Mesodermal cell (in vitro differentiated cells): ENCODE measurements around the gene MRPL4.
"Not testable (repeated sequence)": the region's sequence is repeated elsewhere in the genome, so short reads cannot be mapped to it uniquely, and the experiment has no call there.

ENCODE experiments used
- H3K27ac ChIP-seq: 2 replicates; pipeline ENCODE4 v1.7.0; 2013; ENCODE audit warnings: mild to moderate bottlenecking, low read depth, low read length, moderate library complexity; ENCODE audit not compliant: severe bottlenecking
- H3K36me3 ChIP-seq: 2 replicates; pipeline ENCODE4 v1.7.1; 2013; ENCODE audit warnings: mild to moderate bottlenecking, low read length, moderate library complexity; ENCODE audit not compliant: control insufficient read depth, insufficient read depth
- H3K4me1 ChIP-seq: one replicate; pipeline ENCODE4 v1.7.1; 2013; ENCODE audit warnings: mild to moderate bottlenecking, low read length; ENCODE audit not compliant: insufficient read depth, control insufficient read depth, poor library complexity, severe bottlenecking
- H3K4me3 ChIP-seq: 2 replicates; pipeline ENCODE4 v1.7.0; 2013; ENCODE audit warnings: low read length, control low read depth, mild to moderate bottlenecking; ENCODE audit not compliant: insufficient read depth, poor library complexity, severe bottlenecking; ENCODE audit errors: extremely low read depth
- H3K9me3 ChIP-seq: 2 replicates; pipeline ENCODE4 v1.7.1; 2013; ENCODE audit warnings: mild to moderate bottlenecking, low read length, moderate library complexity; ENCODE audit not compliant: control insufficient read depth
- WGBS, 2 experiments: methylation state at CpG; one replicate each; pipeline ENCODE4 v1.1.5; 2013; ENCODE audit warnings: missing lambda C conversion rate in 2 of 2; ENCODE audit not compliant: insufficient coverage in 2 of 2; 5-methylcytosine and 5-hydroxymethylcytosine counted together

MRPL4 gene

DNA sequence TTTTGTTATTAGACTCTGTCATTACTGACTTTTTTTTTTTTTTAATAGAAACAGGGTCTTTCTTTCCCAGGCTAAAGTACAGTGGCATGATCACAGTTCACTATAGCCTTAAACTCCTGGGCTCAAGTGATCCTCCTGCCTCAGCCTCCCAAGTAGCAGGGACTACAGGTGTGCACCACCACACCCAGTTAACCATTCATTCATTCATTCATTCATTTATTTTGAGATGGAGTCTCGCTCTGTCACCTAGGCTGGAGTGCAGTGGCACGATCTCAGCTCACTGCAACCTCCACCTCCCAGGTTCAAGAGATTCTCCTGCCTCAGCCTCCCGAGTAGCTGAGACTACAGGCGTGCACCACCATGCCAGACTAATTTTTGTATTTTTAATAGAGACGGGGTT, 30.0 kb downstream of the MRPL4 start:
- WGBS, 2 experiments = 81 to 98% methylated on average over 4 to 5 of the region's 5 CpGs
- not testable (repeated sequence) for H3K4me1 ChIP-seq, H3K4me3 ChIP-seq, H3K9me3 ChIP-seq, H3K36me3 ChIP-seq, H3K27ac ChIP-seq

DNA sequence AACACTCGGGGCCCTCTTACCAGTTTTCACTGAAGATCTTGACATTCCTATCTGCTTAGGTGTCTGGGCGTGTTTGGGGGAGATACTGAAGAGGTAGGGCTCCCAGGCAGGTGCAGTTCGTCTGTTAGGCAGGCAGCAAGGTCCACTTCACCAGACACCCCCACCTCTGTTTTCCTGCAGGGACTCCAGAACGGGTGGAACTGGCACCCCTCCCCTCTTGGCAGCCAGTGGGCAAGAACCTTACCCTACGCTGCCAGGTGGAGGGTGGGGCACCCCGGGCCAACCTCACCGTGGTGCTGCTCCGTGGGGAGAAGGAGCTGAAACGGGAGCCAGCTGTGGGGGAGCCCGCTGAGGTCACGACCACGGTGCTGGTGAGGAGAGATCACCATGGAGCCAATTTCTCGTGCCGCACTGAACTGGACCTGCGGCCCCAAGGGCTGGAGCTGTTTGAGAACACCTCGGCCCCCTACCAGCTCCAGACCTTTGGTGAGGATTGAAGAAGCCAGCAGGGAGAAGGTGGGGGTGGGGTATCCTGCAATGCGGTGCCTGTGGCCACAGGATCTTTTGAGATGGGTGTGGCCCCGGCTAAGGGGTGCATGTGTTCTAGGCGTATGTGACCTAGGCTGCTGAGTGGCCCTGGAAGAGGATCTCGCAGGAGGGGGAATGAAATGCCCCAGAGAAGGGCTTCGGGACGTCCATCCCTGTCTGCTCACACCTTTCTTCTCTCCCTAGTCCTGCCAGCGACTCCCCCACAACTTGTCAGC, 31.5 kb downstream of the MRPL4 start:
- no peaks in the 10 kb centered on the region for H3K4me1 ChIP-seq
- no peak overlapping the region for H3K27ac ChIP-seq
- no peak overlapping the region for H3K4me3 ChIP-seq
- H3K36me3 ChIP-seq = no peaks in the 10 kb centered on the region
- no peaks in the 10 kb centered on the region for H3K9me3 ChIP-seq
- 78 to 87% methylated on average over 17 to 19 of the region's 23 CpGs for WGBS, 2 experiments

DNA sequence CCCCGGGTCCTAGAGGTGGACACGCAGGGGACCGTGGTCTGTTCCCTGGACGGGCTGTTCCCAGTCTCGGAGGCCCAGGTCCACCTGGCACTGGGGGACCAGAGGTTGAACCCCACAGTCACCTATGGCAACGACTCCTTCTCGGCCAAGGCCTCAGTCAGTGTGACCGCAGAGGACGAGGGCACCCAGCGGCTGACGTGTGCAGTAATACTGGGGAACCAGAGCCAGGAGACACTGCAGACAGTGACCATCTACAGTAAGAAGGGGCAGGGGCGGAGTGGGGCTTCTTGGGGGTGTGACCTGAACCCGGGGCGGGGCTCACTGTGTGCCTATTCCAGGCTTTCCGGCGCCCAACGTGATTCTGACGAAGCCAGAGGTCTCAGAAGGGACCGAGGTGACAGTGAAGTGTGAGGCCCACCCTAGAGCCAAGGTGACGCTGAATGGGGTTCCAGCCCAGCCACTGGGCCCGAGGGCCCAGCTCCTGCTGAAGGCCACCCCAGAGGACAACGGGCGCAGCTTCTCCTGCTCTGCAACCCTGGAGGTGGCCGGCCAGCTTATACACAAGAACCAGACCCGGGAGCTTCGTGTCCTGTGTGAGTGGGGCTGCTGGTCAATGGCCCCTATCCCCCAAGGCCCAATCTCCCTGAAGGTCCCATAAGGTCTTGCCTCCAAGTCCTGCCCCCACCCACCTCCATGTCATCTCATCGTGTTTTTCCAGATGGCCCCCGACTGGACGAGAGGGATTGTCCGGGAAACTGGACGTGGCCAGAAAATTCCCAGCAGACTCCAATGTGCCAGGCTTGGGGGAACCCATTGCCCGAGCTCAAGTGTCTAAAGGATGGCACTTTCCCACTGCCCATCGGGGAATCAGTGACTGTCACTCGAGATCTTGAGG, 32.3 kb downstream of the MRPL4 start:
- no peaks in the 10 kb centered on the region for H3K4me1 ChIP-seq
- no peak overlapping the region for H3K4me3 ChIP-seq
- no peaks in the 10 kb centered on the region for H3K9me3 ChIP-seq
- no peak overlapping the region for H3K27ac ChIP-seq
- no peaks in the 10 kb centered on the region for H3K36me3 ChIP-seq
- WGBS, 2 experiments = 95% methylated on average over 30 to 32 of the region's 34 CpGs

DNA sequence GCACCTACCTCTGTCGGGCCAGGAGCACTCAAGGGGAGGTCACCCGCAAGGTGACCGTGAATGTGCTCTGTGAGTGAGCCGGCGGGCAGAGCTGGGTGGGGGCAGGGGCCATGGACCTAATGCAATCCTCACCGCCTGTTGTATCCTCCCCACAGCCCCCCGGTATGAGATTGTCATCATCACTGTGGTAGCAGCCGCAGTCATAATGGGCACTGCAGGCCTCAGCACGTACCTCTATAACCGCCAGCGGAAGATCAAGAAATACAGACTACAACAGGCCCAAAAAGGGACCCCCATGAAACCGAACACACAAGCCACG, 32.9 kb downstream of the MRPL4 start:
- H3K9me3 ChIP-seq = no peaks in the 10 kb centered on the region
- no peaks in the 10 kb centered on the region for H3K4me1 ChIP-seq
- 96 to 99% methylated on average over 13 of the region's 13 CpGs for WGBS, 2 experiments
- H3K36me3 ChIP-seq = no peaks in the 10 kb centered on the region
- H3K27ac ChIP-seq = no peak overlapping the region
- H3K4me3 ChIP-seq = no peak overlapping the region

DNA sequence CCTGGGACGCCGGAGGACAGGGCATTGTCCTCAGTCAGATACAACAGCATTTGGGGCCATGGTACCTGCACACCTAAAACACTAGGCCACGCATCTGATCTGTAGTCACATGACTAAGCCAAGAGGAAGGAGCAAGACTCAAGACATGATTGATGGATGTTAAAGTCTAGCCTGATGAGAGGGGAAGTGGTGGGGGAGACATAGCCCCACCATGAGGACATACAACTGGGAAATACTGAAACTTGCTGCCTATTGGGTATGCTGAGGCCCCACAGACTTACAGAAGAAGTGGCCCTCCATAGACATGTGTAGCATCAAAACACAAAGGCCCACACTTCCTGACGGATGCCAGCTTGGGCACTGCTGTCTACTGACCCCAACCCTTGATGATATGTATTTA, 33.4 kb downstream of the MRPL4 start:
- Histone ChIP-seq H3K4me1 (peaks cover 2% of the 10 kb centered on the region), H3K36me3 (no peaks in the 10 kb centered on the region), H3K27ac (no peak overlapping the region), H3K9me3 (no peaks in the 10 kb centered on the region), H3K4me3 (no peak overlapping the region)
- WGBS, 2 experiments = 88 to 100% methylated on average over 1 to 3 of the region's 4 CpGs

DNA sequence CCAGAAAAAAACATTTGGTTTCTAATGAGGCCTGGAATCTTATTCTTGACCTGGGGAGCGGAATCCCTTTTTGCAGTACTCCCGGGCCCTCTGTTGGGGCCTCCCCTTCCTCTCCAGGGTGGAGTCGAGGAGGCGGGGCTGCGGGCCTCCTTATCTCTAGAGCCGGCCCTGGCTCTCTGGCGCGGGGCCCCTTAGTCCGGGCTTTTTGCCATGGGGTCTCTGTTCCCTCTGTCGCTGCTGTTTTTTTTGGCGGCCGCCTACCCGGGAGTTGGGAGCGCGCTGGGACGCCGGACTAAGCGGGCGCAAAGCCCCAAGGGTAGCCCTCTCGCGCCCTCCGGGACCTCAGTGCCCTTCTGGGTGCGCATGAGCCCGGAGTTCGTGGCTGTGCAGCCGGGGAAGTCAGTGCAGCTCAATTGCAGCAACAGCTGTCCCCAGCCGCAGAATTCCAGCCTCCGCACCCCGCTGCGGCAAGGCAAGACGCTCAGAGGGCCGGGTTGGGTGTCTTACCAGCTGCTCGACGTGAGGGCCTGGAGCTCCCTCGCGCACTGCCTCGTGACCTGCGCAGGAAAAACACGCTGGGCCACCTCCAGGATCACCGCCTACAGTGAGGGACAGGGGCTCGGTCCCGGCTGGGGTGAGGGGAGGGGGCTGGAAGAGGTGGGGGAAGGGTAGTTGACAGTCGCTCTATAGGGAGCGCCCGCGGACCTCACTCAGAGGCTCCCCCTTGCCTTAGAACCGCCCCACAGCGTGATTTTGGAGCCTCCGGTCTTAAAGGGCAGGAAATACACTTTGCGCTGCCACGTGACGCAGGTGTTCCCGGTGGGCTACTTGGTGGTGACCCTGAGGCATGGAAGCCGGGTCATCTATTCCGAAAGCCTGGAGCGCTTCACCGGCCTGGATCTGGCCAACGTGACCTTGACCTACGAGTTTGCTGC, 35.1 kb downstream of the MRPL4 start, which contains the start of gene ICAM4:
ICAM4 (plus strand) TSS at position 153 of the 935 bp plus-strand sequence; CDS start at position 211, 58 bp downstream.
- H3K4me3 ChIP-seq = peak within 1 kb of the TSS; percentile 24
- H3K9me3 ChIP-seq = no peaks in the 10 kb centered on the region
- H3K36me3 ChIP-seq = no peaks in the 10 kb centered on the region
- H3K27ac ChIP-seq = no peak within 1 kb of the TSS
- 9% methylated on average over 49 to 51 of the region's 59 CpGs for WGBS, 2 experiments
- peaks cover 14% of the 10 kb centered on the region for H3K4me1 ChIP-seq

DNA sequence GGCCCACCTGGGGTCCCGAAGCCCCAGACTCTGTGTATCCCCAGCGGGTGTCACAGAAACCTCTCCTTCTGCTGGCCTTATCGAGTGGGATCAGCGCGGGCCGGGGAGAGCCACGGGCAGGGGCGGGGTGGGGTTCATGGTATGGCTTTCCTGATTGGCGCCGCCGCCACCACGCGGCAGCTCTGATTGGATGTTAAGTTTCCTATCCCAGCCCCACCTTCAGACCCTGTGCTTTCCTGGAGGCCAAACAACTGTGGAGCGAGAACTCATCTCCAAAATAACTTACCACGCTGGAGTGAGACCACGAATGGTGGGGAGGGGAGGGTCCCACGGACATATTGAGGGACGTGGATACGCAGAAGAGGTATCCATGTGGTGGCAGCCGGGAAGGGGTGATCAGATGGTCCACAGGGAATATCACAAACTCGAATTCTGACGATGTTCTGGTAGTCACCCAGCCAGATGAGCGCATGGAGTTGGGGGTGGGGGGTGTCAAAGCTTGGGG, 36.7 kb downstream of the MRPL4 start:
- H3K9me3 ChIP-seq = no peaks in the 10 kb centered on the region
- H3K4me1 ChIP-seq = peaks cover 14% of the 10 kb centered on the region
- peak overlapping the region; percentile 24 for H3K4me3 ChIP-seq
- H3K27ac ChIP-seq = no peak overlapping the region
- no peaks in the 10 kb centered on the region for H3K36me3 ChIP-seq
- 3 to 6% methylated on average over 13 to 16 of the region's 23 CpGs for WGBS, 2 experiments

DNA sequence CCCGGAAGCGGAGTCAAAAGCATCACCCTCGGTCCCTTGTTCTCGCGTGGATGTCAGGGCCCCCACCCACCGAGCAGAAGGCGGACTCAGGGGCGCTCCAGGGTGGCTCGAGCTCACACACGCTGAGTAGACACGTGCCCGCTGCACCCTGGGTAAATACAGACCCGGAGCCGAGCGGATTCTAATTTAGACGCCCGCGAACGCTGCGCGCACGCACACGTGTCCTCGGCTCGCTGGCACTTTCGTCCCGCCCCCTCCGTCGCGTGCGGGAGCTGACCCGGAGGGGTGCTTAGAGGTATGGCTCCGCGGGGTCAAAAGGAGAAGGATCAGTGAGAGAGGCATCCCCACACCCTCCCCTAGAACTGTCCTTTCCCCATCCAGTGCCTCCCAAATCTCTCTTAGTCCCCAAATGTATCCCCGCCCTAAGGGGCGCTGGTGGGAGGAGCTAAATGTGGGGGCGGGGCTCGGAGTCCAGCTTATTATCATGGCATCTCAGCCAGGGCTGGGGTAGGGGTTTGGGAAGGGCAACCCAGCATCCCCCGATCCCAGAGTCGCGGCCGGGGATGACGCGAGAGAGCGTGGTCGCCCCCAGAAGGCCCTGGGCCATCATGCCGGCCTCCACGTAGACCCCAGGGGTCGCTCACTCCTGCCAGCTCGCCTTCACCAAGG, 37.3 kb downstream of the MRPL4 start:
- 2 to 4% methylated on average over 28 to 44 of the region's 50 CpGs for whole genome bisulfite sequencing, 2 experiments
- peak overlapping the region; percentile 24 for H3K4me3 ChIP-seq

DNA sequence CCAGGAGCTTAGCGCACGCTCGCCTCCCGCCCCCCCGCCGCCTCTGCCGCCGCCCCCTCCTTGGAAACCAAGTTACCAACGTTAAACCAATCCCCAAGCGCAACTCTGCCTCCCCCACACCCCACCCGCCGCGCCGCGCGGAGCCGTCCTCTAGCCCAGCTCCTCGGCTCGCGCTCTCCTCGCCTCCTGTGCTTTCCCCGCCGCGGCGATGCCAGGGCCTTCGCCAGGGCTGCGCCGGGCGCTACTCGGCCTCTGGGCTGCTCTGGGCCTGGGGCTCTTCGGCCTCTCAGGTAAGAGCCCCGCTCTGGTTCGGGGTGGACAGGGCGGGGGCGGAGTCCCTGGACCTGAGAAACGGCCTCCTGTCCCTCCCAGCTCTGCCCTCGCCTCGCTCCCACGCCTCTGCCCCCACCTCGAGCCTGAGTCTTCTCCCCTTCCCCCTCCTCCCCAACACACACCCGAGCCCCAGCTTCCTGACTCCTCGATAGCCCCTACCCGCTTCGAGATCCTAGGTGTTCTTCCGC, 37.9 kb downstream of the MRPL4 start, which contains the start of gene ICAM5:
ICAM5 (plus strand) TSS at position 117 of the 521 bp plus-strand sequence; CDS start at position 209, 92 bp downstream.
- Histone ChIP-seq H3K9me3 (no peaks in the 10 kb centered on the region), H3K27ac (no peak within 1 kb of the TSS)

More for the DNA sequence above, 37.3 kb downstream of the MRPL4 start:
- no peaks in the 10 kb centered on the region for H3K36me3 ChIP-seq
- no peaks in the 10 kb centered on the region for H3K9me3 ChIP-seq
- H3K27ac ChIP-seq = no peak overlapping the region
- H3K4me1 ChIP-seq = peaks cover 14% of the 10 kb centered on the region

More for the DNA sequence above, 37.9 kb downstream of the MRPL4 start, which contains the start of gene ICAM5:
- Histone ChIP-seq H3K4me3 (peak within 1 kb of the TSS; percentile 24), H3K36me3 (no peaks in the 10 kb centered on the region), H3K4me1 (peaks cover 14% of the 10 kb centered on the region)
- WGBS, 2 experiments = 2 to 3% methylated on average over 24 to 39 of the region's 45 CpGs
